Spleen (tissue), 11 donors: Measurements from ENCODE around the gene DNAJA3. TPM values are rescaled to one million over a fixed set of nuclear protein-coding genes. Genes with fewer than 3 reads are reported as not detected.

Experiments
- DNase-seq: peaks from one replicate; pipeline ENCODE4 v3.0.0-alpha.2; 2020
- H3K27ac ChIP-seq, 8 donors: fragments of 200-600 bp; sonication (generic) in 7 of 8; 1 replicate in 4 of 8; 2 replicates in 4 of 8; pipeline versions ENCODE4 v1.5.0 to v1.8.0; 2016 to 2021; ENCODE audit warnings: inconsistent platforms in 4 of 8, mild to moderate bottlenecking in 4 of 8, moderate library complexity in 1 of 8
- H3K27me3 ChIP-seq, 7 donors: fragments of 200-600 bp; sonication (generic) in 6 of 7; replicated peaks in 1 of 7; 1 replicate in 4 of 7; 2 replicates in 3 of 7; pipeline versions ENCODE4 v1.5.0 to v1.8.0; 2016 to 2021; ENCODE audit warnings: inconsistent platforms in 3 of 7, mild to moderate bottlenecking in 1 of 7
- H3K36me3 ChIP-seq, 6 donors: fragments of 200-600 bp; sonication (generic) in 5 of 6; 1 replicate in 4 of 6; 2 replicates in 2 of 6; pipeline versions ENCODE4 v1.5.0 to v1.8.0; 2016 to 2021; ENCODE audit warnings: inconsistent platforms in 2 of 6
- H3K4me1 ChIP-seq, 6 donors: fragments of 200-600 bp; sonication (generic) in 5 of 6; 1 replicate in 3 of 6; 2 replicates in 3 of 6; pipeline versions ENCODE4 v1.5.0 to v1.8.0; 2016 to 2021; ENCODE audit warnings: inconsistent platforms in 3 of 6
- H3K4me3 ChIP-seq, 8 donors: fragments of 200-600 bp; sonication (generic) in 7 of 8; 1 replicate in 4 of 8; 2 replicates in 4 of 8; pipeline versions ENCODE4 v1.5.0 to v1.8.0; 2016 to 2021; ENCODE audit warnings: inconsistent platforms in 4 of 8, mild to moderate bottlenecking in 4 of 8, moderate library complexity in 2 of 8
- H3K9me3 ChIP-seq, 8 donors: fragments of 200-600 bp; sonication (generic) in 7 of 8; 1 replicate in 4 of 8; 2 replicates in 4 of 8; pipeline versions ENCODE4 v1.5.0 to v1.8.0; 2016 to 2021; ENCODE audit warnings: inconsistent platforms in 4 of 8
- POLR2A ChIP-seq, 3 donors: fragments of 450-650 bp; IDR thresholded peaks; one replicate each; pipeline ENCODE4 v1.5.1; 2017; ENCODE audit warnings: antibody characterized with exemption in 3 of 3, mild to moderate bottlenecking in 1 of 3
- POLR2AphosphoS5 ChIP-seq, 3 donors: sonication (generic); formaldehyde crosslinking; IDR thresholded peaks; one replicate each; pipeline ENCODE4 v1.5.1; 2017; ENCODE audit warnings: antibody characterized with exemption in 3 of 3
- WGBS, 5 donors: extraction: QIAGEN DNeasy Blood & Tissue Kit in 3 of 5; methylation state at CpG; one replicate each; pipeline versions ENCODE4 v1.1.5 to v1.1.7; 2013 to 2018; 5-methylcytosine and 5-hydroxymethylcytosine counted together
- intact Hi-C: fragments of 100-400 bp; cut with DNase I; formaldehyde crosslinking; loops from one replicate; pipeline ENCODE4 v1.15.0; 2023; ENCODE audit warnings: low total_unique reads
- polyA plus RNA-seq, 3 donors: library from polyadenylated mRNA; stranded (reverse); fragments of 200-250 nt; gene quantifications; one replicate each; pipeline ENCODE4 v1.2.1, GENCODE V29; 2013
- total RNA-seq, 7 donors: library from RNA; depleted of rRNA in 3 of 7; stranded (reverse); fragments of >200 nt in 3 of 7; fragmentation: NEBNext Ultra II Directional in 4 of 7; extraction: Animal tissue kit (Norgen Biotek cat#: 25700) in 4 of 7; gene quantifications; one replicate each; pipeline versions ENCODE4 v1.1.0 to v1.2.1, GENCODE V29; 2016 to 2021
- TF ChIP-seq, protein P1 (sequence below), 11 experiments: fragments of 200-600 bp in 7 of 11; fragments of 450-650 bp in 4 of 11; sonication (generic) in 4 of 11; IDR thresholded peaks in 8 of 11; conservative IDR thresholded peaks in 3 of 11; 1 replicate in 7 of 11; 2 replicates in 4 of 11; pipeline versions ENCODE4 v1.4.0 to v1.8.0; 2016 to 2021; ENCODE audit warnings: antibody characterized with exemption in 11 of 11, inconsistent platforms in 4 of 11, mild to moderate bottlenecking in 1 of 11
- donor health status: healthy with polysubstance abuse.
- donor health status: DM: no; HTN: no; CAD: no; lungs with moderate emphysema.
- donor health status: DM: no; HTN: no; CAD: no.
- donor health status: Bipolar disorder and iron deficiency.
- donor health status: healthy.
- donor health status: DM: no; HTN: no; CAD: no.
- donor health status: DM: yes; HTN: yes; CAD: no.

DNAJA3 gene
- total and polyA plus RNA-seq, 10 donors: 16.9 to 47.6 (median 35.3) TPM

DNA sequence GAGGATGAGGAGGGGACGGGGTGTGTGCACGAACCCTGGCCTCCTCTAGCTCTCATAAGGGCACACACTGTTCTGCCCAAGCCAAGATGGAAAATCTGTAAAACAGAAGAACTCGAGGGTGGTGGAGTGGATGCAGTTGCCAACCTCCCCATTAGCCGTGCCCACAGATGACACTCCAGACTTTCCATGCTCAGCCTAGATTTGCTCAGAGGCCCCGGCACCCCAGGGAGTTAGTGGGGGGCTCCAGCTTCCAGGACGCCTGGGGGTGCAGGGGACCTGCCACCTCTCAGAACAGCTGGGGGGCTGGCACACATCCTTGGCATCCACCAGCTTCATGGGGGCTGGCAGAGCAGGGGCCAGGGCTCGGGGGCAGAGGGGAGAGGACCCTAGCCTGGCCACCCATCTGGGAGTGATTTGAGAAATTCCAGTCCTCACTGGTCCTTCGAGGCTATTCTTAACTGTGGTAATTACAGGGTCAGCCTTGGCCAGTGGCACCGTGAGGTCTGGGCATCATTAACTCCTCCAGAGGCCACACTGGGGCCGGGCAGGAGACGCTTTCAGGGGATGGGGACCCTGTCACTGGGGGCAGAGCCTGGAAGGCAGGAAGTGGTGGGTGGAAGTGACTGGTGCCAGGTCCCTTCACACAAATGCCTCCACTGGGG lies 39.7 kb upstream of the DNAJA3 start:
- Histone ChIP-seq H3K4me3 (no peak overlapping the region), H3K27ac (peak overlapping the region in 6 of 8 donors; percentile 41 to 76 (median 58)), H3K9me3 (no peaks in the 10 kb centered on the region), H3K36me3 (peaks cover 4 to 100% (median 92%) of the 10 kb centered on the region in 6 donors), H3K27me3 (no peaks in the 10 kb centered on the region), H3K4me1 (peaks cover 0 to 87% (median 33%) of the 10 kb centered on the region in 6 donors)
- WGBS, 5 donors: 79 to 92% (median 84%) methylated on average over 5 to 11 of the region's 11 CpGs
- DNase-seq: no peak
- no peak for TF ChIP-seq POLR2AphosphoS5 (IDR thresholded peaks at IDR 0.05)
- TF ChIP-seq, protein P1, sequence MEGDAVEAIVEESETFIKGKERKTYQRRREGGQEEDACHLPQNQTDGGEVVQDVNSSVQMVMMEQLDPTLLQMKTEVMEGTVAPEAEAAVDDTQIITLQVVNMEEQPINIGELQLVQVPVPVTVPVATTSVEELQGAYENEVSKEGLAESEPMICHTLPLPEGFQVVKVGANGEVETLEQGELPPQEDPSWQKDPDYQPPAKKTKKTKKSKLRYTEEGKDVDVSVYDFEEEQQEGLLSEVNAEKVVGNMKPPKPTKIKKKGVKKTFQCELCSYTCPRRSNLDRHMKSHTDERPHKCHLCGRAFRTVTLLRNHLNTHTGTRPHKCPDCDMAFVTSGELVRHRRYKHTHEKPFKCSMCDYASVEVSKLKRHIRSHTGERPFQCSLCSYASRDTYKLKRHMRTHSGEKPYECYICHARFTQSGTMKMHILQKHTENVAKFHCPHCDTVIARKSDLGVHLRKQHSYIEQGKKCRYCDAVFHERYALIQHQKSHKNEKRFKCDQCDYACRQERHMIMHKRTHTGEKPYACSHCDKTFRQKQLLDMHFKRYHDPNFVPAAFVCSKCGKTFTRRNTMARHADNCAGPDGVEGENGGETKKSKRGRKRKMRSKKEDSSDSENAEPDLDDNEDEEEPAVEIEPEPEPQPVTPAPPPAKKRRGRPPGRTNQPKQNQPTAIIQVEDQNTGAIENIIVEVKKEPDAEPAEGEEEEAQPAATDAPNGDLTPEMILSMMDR (IDR thresholded peaks at IDR 0.05 in 8 of 11, conservative IDR thresholded peaks at IDR 0.05 in 3 of 11): no peak
- TF ChIP-seq POLR2A (IDR thresholded peaks at IDR 0.05): no peak
- intact Hi-C loops: no loop called here

DNA sequence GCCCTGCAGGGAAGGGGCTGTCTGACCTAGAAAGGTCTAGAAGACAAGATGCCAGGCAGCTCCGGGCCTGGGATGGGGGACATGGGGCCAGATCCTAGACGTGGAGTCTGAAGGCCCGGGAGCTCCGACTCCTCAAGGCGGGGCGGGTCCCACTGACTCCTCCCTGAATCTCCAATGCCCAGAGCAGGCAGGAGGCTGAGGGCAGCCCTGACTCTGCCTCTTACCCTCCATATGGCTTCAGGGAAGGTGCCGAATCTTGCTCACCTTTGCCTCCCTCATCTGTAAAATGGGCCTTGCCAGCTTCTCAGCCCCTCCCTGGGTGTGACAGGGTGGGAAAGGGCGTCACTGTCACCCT lies 39.2 kb upstream of the DNAJA3 start:
- Histone ChIP-seq H3K27me3 (no peaks in the 10 kb centered on the region), H3K4me1 (peaks cover 0 to 90% (median 33%) of the 10 kb centered on the region in 6 donors), H3K27ac (peak overlapping the region in 6 of 8 donors; percentile 41 to 76 (median 58)), H3K36me3 (peaks cover 4 to 100% (median 91%) of the 10 kb centered on the region in 6 donors), H3K4me3 (no peak overlapping the region), H3K9me3 (no peaks in the 10 kb centered on the region)
- intact Hi-C loops: no loop called here
- 53 to 89% (median 88%) methylated on average over 7 to 8 of the region's 8 CpGs for WGBS, 5 donors
- no peak for DNase-seq
- no peak for TF ChIP-seq POLR2A (IDR thresholded peaks at IDR 0.05)
- peak in 1 of 3 donors; percentile 62 for TF ChIP-seq POLR2AphosphoS5 (IDR thresholded peaks at IDR 0.05)

DNA sequence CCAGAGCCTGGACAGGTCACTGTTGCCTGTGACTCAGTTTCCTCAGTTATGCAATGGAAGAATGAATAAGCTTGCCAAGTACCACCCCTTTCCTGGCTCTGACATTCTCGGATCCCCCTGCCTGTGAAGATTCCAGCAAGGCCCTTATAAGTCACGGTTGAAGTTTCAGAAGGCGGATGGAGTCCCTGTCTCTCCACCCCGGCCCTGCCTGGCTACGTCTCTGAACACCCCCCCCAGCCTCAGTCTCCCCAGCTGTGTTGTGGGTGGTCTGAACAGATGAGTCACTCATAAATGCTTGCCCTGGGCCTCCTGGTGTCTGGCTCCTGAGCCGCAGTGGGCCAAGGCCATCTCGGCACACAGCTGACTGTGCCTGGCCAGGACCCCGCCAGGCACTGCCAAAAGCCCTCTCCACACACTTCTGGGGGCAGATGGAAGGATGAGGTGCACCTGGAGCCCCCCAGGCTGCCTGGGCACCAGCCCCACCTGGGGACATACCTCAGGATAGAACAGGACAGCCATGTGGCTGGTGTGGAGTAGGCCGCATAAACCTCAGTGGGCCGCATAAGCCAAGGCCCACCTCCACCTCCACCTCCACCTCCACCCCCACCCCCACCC lies 38.6 kb upstream of the DNAJA3 start:
- Histone ChIP-seq H3K36me3 (peaks cover 4 to 100% (median 90%) of the 10 kb centered on the region in 6 donors), H3K4me3 (no peak overlapping the region), H3K27me3 (no peaks in the 10 kb centered on the region), H3K4me1 (peaks cover 0 to 90% (median 37%) of the 10 kb centered on the region in 6 donors), H3K9me3 (no peaks in the 10 kb centered on the region), H3K27ac (peak overlapping the region in 5 of 8 donors; percentile 47 to 76 (median 65))
- TF ChIP-seq POLR2AphosphoS5 (IDR thresholded peaks at IDR 0.05): no peak
- TF ChIP-seq, protein P1 (IDR thresholded peaks at IDR 0.05 in 8 of 11, conservative IDR thresholded peaks at IDR 0.05 in 3 of 11): no peak
- no peak for TF ChIP-seq POLR2A (IDR thresholded peaks at IDR 0.05)
- WGBS, 5 donors: 82 to 89% (median 86%) methylated on average over 10 of the region's 10 CpGs
- no peak for DNase-seq
- intact Hi-C loops: no loop called here

DNA sequence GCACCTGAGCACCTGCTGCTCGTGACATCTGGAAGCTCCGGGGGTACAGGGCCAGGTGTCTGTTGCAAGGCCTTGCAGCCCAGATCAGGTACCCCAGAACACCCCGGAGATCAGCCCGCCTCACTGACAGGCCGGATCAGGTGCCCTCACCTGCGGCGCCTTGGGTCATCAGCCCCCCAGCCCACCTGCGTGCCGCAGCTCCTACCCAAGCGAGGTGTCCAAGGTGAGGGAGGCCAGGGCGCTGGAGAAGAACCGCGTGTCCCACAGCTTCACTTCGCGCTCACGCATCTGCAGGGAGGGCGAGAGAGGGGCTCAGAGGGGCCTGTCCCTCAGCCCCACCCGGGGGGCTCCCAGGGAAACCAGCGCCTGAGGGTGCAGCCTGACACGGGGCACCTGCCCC lies 37.9 kb upstream of the DNAJA3 start:
- Histone ChIP-seq H3K4me3 (no peak overlapping the region), H3K4me1 (peaks cover 0 to 98% (median 40%) of the 10 kb centered on the region in 6 donors), H3K9me3 (no peaks in the 10 kb centered on the region), H3K27me3 (no peaks in the 10 kb centered on the region), H3K36me3 (peaks cover 4 to 100% (median 91%) of the 10 kb centered on the region in 6 donors), H3K27ac (peak overlapping the region in 5 of 8 donors; percentile 26 to 76 (median 65))
- intact Hi-C loops: no loop called here
- 95 to 100% (median 96%) methylated on average over 6 to 20 of the region's 20 CpGs for WGBS, 5 donors
- no peak for DNase-seq
- TF ChIP-seq POLR2A (IDR thresholded peaks at IDR 0.05) (no peak), POLR2AphosphoS5 (IDR thresholded peaks at IDR 0.05) (peak in 1 of 3 donors; percentile 67)
- TF ChIP-seq, protein P1 (IDR thresholded peaks at IDR 0.05 in 8 of 11, conservative IDR thresholded peaks at IDR 0.05 in 3 of 11): no peak
